Caki2 (cell line): ENCODE data around the gene PZP. TPM values are rescaled to one million over a fixed set of nuclear protein-coding genes. Genes with fewer than 3 reads are reported as not detected.
A peak's percentile ranks its signal among the peaks of the same experiment; 100 is the strongest.
"Not testable (repeated sequence)": the region's sequence is repeated elsewhere in the genome, so short reads cannot be mapped to it uniquely, and the experiment has no call there.

Experiments
- DNase-seq: peaks from one replicate; pipeline ENCODE4 v3.0.0-alpha.2; 2015; ENCODE audit warnings: low read depth
- in situ Hi-C: cut with HindIII; loops from 2 replicates; pipeline ENCODE4 v1.10.0; 2016; ENCODE audit warnings: low sequenced_read_pairs, low pct_unique_long_range_greater_than_20kb, mixed read lengths
- total RNA-seq: library from RNA; depleted of rRNA; stranded (reverse); fragments of >200 nt; shearing (Covaris generic); gene quantifications from 2 replicates; pipeline ENCODE4 v1.2.3, GENCODE V29; 2014; ENCODE audit warnings: low replicate concordance

Gene PZP
- total RNA-seq, 1 experiment from 2014 or later: not detected

DNA sequence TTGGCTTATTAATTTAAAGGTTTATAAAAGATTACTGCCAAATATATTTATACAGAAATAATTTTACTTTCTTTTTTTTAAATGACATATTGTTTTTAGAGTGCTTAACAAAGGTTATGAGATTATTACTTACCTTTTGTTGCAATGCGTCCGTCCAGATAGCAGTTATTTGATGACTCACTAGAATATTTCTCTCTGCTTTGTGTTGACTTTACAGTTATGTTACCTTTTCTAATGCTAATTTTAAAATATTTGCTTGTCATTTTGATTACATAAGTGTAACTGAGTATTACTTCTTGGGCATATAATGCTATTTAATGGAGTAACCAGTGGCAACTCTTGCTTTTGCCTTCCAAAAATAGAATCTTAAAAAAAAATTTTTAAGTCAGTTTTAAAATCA is 6.3 kb upstream of the PZP start:
- in situ Hi-C loops: no loop called here
- DNase-seq: no peak

DNA sequence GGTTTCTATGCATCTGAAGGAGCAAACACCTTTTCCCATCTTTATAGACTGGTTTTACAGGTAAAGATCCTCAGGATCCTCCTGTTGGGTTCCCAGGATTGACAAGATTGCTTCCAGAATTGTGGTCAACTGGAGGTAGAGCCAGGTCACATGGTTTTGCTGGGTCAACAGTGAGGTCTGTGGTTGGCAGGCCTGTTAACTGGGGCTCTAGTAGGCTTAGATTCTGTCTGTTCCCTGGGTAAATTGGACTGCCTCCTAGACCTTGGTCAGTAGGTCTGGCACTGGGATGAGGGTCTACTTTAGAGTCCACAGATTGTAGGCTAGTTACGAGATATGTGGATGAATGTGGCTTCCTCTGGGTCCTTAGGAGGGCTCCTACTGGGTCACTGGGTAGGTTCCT is 3.5 kb upstream of the PZP start:
- in situ Hi-C loops: no loop called here
- DNase-seq: no peak

DNA sequence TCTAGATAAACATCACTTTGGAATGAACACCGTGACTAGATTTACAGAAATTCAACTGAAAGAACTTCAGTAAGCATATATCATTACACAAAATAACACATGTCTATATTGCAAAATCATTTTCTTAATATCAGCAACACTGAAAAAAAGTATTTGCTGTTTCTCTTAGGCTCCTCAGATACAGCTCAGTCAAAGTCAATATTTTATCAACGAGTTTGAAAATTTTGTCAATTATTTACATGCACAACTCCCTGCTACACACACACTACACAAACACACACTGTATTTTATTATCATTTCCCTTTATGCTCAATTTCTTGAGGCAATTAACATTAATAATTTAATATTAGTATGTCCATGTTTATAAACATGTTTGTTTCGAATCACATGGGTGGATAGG is 3.8 kb downstream of the PZP start:
- no peak for DNase-seq

DNA sequence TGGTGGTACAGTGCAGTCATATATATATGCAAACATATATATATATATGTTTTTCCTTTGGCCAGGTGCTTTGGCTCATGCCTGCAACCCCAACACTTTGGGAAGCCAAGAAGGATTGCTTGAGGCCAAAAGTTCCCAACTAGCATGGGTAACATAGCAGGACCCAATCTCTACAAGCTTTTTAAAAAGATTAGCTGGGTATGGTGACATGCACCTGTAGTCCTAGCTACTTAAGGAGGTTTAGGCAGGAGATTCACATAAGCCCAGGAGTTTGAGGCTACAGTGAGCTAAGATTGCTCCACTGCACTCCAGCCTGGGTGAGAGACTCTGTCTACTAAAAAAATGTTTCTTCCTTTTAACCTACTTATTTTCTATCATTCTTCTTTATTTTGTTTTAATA is 10.2 kb downstream of the PZP start:
- DNase-seq: no peak
- in situ Hi-C loops: no loop called here

More for the DNA sequence above, 3.8 kb downstream of the PZP start:
- in situ Hi-C loops: no loop called here

DNA sequence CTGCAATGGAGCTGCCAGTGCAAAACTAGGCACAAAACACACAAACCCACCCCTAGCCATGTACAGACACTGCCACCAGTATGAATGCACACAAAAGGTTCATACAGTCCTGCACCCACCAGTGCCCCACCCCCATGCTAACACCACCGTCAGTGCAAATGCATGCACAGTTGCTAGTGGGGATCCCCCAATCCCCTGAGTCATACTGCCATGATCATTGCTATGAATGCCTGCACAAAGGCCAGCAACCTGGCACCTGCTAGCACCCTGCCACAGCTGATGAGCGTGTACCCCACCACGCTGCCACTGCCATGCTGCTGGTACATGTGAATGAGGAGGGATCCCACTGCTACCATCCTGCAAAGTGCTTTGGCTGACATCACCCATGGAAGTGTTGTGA is 23.9 kb downstream of the PZP start:
- in situ Hi-C loops: no loop called here
- no peak for DNase-seq

DNA sequence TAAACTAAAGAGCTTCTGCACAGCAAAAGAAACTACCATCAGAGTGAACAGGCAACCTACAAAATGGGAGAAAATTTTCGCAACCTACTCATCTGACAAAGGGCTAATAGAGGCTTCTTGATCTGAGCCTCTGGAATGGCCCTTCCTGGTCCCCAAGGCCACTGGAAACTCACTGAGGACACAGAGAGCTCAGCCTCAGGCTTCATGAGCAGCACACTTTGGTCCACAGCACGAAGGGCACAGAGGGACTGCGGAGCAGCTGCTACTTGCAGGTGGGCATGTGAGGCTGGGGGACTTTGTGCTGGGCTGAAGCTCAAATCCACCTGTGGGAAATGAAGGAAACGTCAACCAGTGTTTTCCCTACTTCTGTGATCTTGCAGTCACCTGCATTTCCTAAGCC is 27.4 kb downstream of the PZP start:
- DNase-seq: no peak
- in situ Hi-C loops: no loop called here

GRCh38 chr12:9179781-9180180 is 28.4 kb downstream of the PZP start:
- in situ Hi-C loops: no loop called here
- no peak for DNase-seq

DNA sequence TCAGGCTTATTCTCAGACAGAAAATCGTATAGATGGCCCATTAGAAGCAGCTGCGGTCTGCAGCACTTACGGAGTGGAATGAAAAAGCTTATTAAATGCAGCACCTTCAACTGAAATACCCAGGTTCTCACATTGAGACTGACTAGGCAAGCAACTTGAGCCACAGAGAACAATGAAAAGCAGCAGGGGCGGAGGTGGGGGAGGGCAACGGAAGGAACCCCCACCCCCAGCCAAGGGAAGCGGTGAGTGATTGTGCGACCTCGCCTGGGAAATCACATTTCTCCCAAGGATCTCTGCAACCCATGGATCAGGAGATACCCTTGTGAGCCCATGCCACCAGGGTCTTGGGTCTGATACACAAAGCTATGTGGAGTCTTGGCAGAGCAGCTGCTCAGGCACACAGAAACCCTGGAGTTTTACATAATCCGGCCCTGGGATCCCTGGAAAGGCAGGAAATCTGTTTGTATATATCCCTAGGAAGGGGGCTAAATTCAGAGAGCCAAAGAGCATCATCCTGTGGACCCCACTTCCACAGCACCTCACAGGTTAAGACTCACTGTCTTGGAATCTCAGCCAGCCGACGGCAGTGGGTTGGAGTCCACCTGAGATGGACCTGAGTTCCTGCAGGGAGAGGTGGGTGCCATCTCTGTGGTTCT is 38.1 kb downstream of the PZP start:
- no peak for DNase-seq
- in situ Hi-C loops: no loop called here

- in situ Hi-C loops, DNase-seq: not testable (repeated sequence)
Measured at GRCh38 chr12:9167345-9167744, 40.9 kb downstream of the PZP start.

GRCh38 chr12:9163392-9163791 is 44.8 kb downstream of the PZP start:
- DNase-seq: no peak
- in situ Hi-C loops: no loop called here

DNA sequence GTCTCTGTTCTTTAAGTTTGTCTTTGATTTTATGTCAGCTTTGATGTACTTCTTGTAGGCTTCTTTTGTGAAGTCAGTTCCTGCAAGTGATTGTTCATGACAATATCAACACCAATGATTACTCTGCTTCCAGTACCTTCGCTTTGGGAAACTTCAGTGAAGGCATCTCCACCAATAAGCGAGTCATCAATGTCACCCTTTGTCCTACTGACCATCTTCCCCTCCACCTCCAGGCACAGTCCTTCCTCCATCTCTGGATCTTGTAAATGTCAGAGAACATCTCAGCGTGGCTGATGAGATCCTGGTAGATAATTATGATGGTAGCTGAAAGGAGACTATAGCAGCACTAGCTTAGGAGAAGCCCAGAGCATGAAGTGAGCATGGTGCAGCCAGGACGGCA is 52.1 kb downstream of the PZP start:
- in situ Hi-C loops: no loop called here
- DNase-seq: no peak

DNA sequence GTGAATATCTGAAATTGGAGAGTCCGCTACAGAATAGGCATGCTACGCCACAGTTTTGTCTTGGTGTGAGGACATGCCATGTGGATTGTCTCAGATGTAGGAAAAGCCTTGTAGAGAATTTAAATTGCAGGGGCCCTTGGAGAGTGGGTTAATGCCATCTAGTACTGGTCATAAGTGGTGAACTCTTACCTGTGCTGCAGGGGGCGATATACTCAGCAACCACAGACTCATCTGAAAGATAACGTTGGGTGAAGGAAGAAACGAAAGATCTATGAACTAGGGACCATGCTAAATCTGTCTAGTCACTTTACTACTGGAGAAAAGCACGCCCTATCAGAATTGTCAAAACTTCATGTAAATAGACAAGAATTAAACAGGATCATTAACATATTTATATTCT is 58.8 kb downstream of the PZP start:
- in situ Hi-C loops: no loop called here
- DNase-seq: no peak

DNA sequence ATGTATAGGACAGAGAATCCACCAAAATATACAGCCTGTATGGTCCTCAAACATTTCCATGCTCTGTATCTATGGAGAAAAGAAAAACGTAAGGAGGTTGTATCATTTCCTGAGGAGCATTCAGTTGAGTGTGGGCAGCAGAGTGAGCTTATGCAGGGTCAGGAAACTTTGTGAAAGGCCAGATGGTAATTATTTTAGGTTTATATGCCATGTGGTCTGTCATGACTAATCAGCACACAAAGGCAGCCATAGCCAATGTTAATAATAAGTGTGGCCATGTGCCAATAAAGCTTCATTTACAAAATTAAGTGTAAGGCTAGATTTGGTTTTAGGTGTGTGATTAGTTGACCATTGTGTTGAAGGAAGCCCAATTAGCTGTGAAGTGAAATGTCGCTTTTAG is 59.3 kb downstream of the PZP start:
- in situ Hi-C loops: no loop called here

GRCh38 chr12:9147461-9147860 is 60.7 kb downstream of the PZP start:
- no peak for DNase-seq
- in situ Hi-C loops: no loop called here

More for the DNA sequence above, 59.3 kb downstream of the PZP start:
- DNase-seq: no peak

DNA sequence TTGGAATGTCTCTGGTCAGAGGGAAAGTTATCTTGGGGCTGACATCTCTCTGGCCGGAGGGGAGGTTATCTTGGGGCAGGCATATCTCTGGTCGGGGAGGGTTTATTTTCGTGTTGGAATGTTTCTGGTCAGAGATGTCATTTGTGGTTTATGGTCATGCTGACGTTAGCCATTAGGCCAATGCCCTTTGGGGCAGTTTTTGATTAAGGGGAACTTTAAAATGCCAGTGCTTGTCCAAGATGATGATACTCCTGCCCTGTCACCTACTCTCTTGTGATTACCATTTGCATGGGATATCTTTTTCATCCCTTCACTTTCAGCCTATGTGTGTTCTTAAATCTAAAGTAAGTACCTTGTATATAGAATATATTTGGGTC is 63.5 kb downstream of the PZP start:
- DNase-seq: no peak
- in situ Hi-C loops: no loop called here

GRCh38 chr12:9143929-9144729 is 64.1 kb downstream of the PZP start:
- no peak for DNase-seq
- in situ Hi-C loops: no loop called here

- in situ Hi-C loops: no loop called here
- DNase-seq: no peak
Measured at GRCh38 chr12:9143137-9143536, 65.1 kb downstream of the PZP start.

DNA sequence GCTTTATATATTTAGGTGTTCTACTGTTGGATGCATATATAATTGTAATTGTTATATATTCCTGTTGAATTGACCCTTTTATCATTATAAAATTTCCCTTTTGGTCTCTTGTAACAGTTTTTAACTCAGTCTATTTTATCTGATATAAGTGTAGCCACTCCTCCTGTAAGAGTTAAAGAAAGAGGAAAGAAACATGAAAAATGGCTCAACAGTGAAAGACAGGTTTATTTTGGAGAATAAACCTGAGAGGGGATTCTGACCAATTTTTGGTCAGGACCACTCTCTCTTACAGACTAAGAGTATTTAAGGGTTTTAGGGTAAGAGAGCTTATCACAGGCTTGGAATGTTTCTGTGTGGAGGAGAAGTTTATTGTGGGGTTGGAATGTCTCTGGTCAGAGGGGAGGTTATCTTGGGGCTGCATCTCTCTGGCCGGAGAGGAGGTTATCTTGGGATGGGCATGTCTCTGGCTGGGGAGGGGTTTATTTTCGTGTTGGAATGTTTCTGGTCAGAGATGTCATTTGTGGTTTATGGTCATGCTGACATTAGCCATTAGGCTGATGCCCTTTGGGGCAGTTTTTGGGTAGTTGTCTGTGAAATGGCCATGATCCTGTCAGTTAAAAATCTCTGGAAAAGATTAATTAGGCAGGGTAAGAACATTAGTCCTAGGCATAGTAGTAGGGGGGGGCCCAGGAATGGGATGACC is 68.5 kb downstream of the PZP start:
- DNase-seq: peak; percentile 2
- in situ Hi-C loops: not testable (repeated sequence)

- in situ Hi-C loops: no loop called here
- no peak for DNase-seq
Measured at GRCh38 chr12:9135903-9136310, 72.3 kb downstream of the PZP start.
